Measurements from ENCODE around the gene CORO2A.

DNA sequence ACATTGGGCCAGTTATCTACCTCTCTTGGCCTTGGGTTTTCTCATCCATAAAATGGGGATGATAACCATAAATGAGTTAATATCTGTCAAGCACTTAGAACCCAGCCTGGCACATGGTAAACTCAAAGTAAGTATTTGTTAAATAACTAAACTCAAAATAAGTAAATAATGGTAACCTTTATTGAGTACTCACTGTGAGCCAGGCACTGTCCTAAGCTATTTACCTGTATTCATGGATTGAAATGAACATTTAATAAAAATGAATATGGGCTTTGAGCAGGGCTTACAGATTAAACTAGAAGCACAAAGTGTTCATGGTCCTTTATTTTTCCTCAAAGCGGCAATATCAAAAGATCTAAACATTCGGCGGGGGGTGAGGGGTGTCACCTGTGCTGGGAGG lies 16.7 kb downstream of the CORO2A start:
- TF ChIP-seq ZNF274 (CRISPR knock-in tag; IDR thresholded peaks at IDR 0.05): no peak
- TF ChIP-seq TBL1XR1 (IDR thresholded peaks at IDR 0.05; ENCODE audit: borderline replicate concordance, low read length, partially characterized antibody): no peak
- TF ChIP-seq ZNF770 (CRISPR knock-in tag; IDR thresholded peaks at IDR 0.05): no peak
- no peak for TF ChIP-seq CTCF (CRISPR knock-in tag; IDR thresholded peaks at IDR 0.05)
- no peak for TF ChIP-seq SATB2 (CRISPR knock-in tag; IDR thresholded peaks at IDR 0.05)
- TF ChIP-seq JUND (CRISPR knock-in tag; IDR thresholded peaks at IDR 0.05): no peak
- TF ChIP-seq IRX3 (CRISPR knock-in tag; IDR thresholded peaks at IDR 0.05; ENCODE audit: borderline replicate concordance, low read depth): no peak
- TF ChIP-seq, protein P1, sequence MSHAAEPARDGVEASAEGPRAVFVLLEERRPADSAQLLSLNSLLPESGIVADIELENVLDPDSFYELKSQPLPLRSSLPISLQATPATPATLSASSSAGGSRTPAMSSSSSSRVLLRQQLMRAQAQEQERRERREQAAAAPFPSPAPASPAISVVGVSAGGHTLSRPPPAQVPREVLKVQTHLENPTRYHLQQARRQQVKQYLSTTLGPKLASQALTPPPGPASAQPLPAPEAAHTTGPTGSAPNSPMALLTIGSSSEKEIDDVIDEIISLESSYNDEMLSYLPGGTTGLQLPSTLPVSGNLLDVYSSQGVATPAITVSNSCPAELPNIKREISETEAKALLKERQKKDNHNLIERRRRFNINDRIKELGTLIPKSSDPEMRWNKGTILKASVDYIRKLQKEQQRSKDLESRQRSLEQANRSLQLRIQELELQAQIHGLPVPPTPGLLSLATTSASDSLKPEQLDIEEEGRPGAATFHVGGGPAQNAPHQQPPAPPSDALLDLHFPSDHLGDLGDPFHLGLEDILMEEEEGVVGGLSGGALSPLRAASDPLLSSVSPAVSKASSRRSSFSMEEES (CRISPR knock-in tag; IDR thresholded peaks at IDR 0.05): no peak
- TF ChIP-seq NFATC3 (CRISPR knock-in tag; IDR thresholded peaks at IDR 0.05): no peak
- TF ChIP-seq, protein P2, sequence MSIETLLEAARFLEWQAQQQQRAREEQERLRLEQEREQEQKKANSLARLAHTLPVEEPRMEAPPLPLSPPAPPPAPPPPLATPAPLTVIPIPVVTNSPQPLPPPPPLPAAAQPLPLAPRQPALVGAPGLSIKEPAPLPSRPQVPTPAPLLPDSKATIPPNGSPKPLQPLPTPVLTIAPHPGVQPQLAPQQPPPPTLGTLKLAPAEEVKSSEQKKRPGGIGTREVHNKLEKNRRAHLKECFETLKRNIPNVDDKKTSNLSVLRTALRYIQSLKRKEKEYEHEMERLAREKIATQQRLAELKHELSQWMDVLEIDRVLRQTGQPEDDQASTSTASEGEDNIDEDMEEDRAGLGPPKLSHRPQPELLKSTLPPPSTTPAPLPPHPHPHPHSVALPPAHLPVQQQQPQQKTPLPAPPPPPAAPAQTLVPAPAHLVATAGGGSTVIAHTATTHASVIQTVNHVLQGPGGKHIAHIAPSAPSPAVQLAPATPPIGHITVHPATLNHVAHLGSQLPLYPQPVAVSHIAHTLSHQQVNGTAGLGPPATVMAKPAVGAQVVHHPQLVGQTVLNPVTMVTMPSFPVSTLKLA (IDR thresholded peaks at IDR 0.05): no peak
- TF ChIP-seq, protein P3, sequence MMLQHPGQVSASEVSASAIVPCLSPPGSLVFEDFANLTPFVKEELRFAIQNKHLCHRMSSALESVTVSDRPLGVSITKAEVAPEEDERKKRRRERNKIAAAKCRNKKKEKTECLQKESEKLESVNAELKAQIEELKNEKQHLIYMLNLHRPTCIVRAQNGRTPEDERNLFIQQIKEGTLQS (CRISPR knock-in tag; IDR thresholded peaks at IDR 0.05): no peak
- TF ChIP-seq EZH2 (conservative IDR thresholded peaks at IDR 0.05; ENCODE audit: low read depth, low read length): no peak
- TF ChIP-seq ZKSCAN1 (IDR thresholded peaks at IDR 0.05; ENCODE audit: low read length): no peak
- no peak for TF ChIP-seq SOX13 (IDR thresholded peaks at IDR 0.05)
- TF ChIP-seq SOX13 (CRISPR knock-in tag; conservative IDR thresholded peaks at IDR 0.05 in 1 of 2, IDR thresholded peaks at IDR 0.05 in 1 of 2): no peak

Data from HepG2 (cell line).